Esophagus muscularis mucosa (tissue), 4 donors: ENCODE measurements around the gene PIK3CB.

Source experiments
- CTCF ChIP-seq, 3 experiments: fragments of 200-600 bp in 2 of 3; fragments of 450-650 bp in 1 of 3; sonication (generic) in 2 of 3; IDR thresholded peaks; one replicate each; pipeline ENCODE4 v1.5.1; 2017 to 2019; ENCODE audit warnings: antibody characterized with exemption in 3 of 3, mild to moderate bottlenecking in 2 of 3, moderate library complexity in 1 of 3
- EP300 ChIP-seq: sonication (generic); formaldehyde crosslinking; IDR thresholded peaks from one replicate; pipeline ENCODE4 v1.6.1; 2017; ENCODE audit warnings: antibody characterized with exemption
- POLR2A ChIP-seq: fragments of 450-650 bp; IDR thresholded peaks from one replicate; pipeline ENCODE4 v1.6.1; 2017; ENCODE audit warnings: antibody characterized with exemption, moderate library complexity, mild to moderate bottlenecking, low read depth

- TF ChIP-seq POLR2A (no peak), EP300 (no peak), CTCF (IDR thresholded peaks at IDR 0.05) (no peak)
These were observed 65.1 kb downstream of the PIK3CB start for GRCh38 chr3:138769616-138770015.
